DLD1 (cell line): ENCODE data around the gene ADTRP.
"Not testable (repeated sequence)": the region's sequence is repeated elsewhere in the genome, so short reads cannot be mapped to it uniquely, and the experiment has no call there.

Experiments
- in situ Hi-C: cut with HindIII; loops from 2 replicates; pipeline ENCODE4 v1.10.0; 2017; ENCODE audit warnings: low sequenced_read_pairs

ADTRP gene

GRCh38 chr6:11804135-11804534 is 25.5 kb upstream of the ADTRP start:
- in situ Hi-C loops: no loop called here

- in situ Hi-C loops: no loop called here
Observed at GRCh38 chr6:11803591-11803971, 25.0 kb upstream of the ADTRP start.

- in situ Hi-C loops: no loop called here
Observed at GRCh38 chr6:11802886-11803590, 24.4 kb upstream of the ADTRP start.

GRCh38 chr6:11800531-11800930 is 21.9 kb upstream of the ADTRP start:
- in situ Hi-C loops: not testable (repeated sequence)

- in situ Hi-C loops: no loop called here
Observed at GRCh38 chr6:11798538-11798937, 19.9 kb upstream of the ADTRP start.

GRCh38 chr6:11798096-11798495 is 19.5 kb upstream of the ADTRP start:
- in situ Hi-C loops: no loop called here

- in situ Hi-C loops: no loop called here
Observed at GRCh38 chr6:11796829-11797228, 18.2 kb upstream of the ADTRP start.

GRCh38 chr6:11795403-11795802 is 16.8 kb upstream of the ADTRP start:
- in situ Hi-C loops: no loop called here

- in situ Hi-C loops: no loop called here
Observed at GRCh38 chr6:11793277-11793676, 14.7 kb upstream of the ADTRP start.

GRCh38 chr6:11791354-11792107 is 12.9 kb upstream of the ADTRP start:
- in situ Hi-C loops: no loop called here

GRCh38 chr6:11789744-11790143 is 11.1 kb upstream of the ADTRP start:
- in situ Hi-C loops: no loop called here

GRCh38 chr6:11788043-11788442 is 9.4 kb upstream of the ADTRP start:
- in situ Hi-C loops: no loop called here

- in situ Hi-C loops: no loop called here
Observed at GRCh38 chr6:11785774-11786579, 7.4 kb upstream of the ADTRP start.

GRCh38 chr6:11785415-11785773 is 6.8 kb upstream of the ADTRP start:
- in situ Hi-C loops: no loop called here

GRCh38 chr6:11784341-11784740 is 5.7 kb upstream of the ADTRP start:
- in situ Hi-C loops: no loop called here

- in situ Hi-C loops: no loop called here
Observed at GRCh38 chr6:11783524-11784064, 5.0 kb upstream of the ADTRP start.

- in situ Hi-C loops: no loop called here
Observed at GRCh38 chr6:11782524-11782923, 3.9 kb upstream of the ADTRP start.

- in situ Hi-C loops: no loop called here
Observed at GRCh38 chr6:11780097-11780428, 1.5 kb upstream of the ADTRP start.

- in situ Hi-C loops: no loop called here
Observed at GRCh38 chr6:11779329-11780096, 910 bp upstream of the ADTRP start.

GRCh38 chr6:11778036-11778435 is 567 bp downstream of the ADTRP start:
- in situ Hi-C loops: no loop called here
